GM18502 (cell line): ENCODE results near the gene NMT1.
"Not testable (repeated sequence)": the region's sequence is repeated elsewhere in the genome, so short reads cannot be mapped to it uniquely, and the experiment has no call there.

ENCODE experiments used
- ATAC-seq: cut with Tn5 transposase; IDR thresholded peaks from one replicate; pipeline ENCODE4 v1.9.1; 2021; ENCODE audit warnings: mild to moderate bottlenecking; ENCODE audit not compliant: unreplicated experiment, poor library complexity

NMT1 gene

DNA sequence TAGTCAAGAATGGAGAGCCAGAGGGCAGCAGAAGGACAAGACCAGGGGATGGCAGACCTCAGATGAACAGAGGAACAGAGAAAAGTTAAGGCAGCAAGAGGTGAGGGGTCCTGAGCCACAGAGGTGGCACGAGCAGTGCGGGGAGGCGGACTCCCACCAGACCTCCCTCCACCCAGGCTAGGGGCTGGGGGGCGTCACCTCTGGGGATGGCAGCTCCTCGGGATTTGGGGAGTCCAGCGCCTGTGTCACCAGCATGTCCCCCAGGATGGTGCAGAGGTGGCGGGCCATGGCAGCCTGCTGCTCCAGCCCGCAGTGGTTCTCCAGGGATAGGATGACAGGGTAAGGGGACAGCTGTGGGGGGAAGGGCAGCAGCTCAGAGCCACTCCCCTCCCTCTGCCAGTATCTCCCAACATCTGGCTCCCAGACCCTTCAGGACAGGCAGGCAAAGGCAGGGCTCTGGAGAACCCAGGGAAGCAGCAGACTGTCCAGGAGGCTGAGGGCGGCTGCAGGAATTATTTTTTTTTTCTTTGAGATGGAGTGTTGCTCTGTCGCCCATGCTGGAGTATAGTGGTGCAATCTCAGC is 55.4 kb downstream of the NMT1 start:
- no peak for ATAC-seq

- ATAC-seq, result no peak
Observed at GRCh38 chr17:45117334-45117733, 56.2 kb downstream of the NMT1 start.

GRCh38 chr17:45117848-45118646 is 56.9 kb downstream of the NMT1 start:
- ATAC-seq, result no peak

GRCh38 chr17:45118691-45119090 is 57.6 kb downstream of the NMT1 start:
- no peak for ATAC-seq

DNA sequence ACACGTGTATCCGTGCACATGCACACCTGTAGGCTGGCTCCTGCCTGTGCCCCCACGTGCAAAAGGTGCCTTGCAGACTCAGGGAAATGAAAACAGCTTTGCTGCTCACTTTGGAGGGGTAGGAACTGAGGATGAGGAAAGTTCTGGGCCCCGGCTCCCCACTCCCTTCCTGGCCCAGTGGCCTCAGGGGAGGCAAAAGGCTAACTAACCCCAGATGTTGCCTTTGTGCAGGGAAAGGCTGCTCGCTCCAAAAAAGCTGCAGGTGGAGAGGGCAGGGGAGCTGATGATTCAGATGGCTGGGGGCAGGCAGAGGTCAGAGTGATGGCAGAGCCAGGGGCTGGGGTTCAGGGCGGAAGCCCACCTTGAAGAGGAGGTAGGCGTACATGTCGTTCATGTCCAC is 58.8 kb downstream of the NMT1 start:
- ATAC-seq, result no peak

DNA sequence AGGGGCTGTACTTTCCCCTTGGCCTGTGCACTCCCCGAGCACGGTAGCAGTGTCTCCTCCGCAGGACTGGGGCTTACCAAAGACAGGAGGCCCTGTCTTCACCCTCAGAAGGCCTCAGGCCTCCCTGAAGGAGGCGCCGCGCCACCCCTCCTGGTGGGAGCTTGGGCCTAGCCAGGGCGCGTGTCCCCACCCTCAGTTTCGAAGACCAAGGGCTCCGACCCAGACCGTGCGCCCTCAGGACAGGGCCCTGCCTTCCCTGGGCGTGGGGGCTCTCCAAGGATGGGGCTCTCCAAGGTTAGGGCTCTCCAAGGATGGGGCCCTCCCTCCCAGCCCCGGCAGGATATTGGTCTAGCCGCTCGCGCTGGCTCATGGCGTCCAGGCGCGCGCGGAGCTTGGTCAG is 59.4 kb downstream of the NMT1 start:
- no peak for ATAC-seq

- ATAC-seq, result no peak
Observed at GRCh38 chr17:45121055-45121454, 59.9 kb downstream of the NMT1 start.

DNA sequence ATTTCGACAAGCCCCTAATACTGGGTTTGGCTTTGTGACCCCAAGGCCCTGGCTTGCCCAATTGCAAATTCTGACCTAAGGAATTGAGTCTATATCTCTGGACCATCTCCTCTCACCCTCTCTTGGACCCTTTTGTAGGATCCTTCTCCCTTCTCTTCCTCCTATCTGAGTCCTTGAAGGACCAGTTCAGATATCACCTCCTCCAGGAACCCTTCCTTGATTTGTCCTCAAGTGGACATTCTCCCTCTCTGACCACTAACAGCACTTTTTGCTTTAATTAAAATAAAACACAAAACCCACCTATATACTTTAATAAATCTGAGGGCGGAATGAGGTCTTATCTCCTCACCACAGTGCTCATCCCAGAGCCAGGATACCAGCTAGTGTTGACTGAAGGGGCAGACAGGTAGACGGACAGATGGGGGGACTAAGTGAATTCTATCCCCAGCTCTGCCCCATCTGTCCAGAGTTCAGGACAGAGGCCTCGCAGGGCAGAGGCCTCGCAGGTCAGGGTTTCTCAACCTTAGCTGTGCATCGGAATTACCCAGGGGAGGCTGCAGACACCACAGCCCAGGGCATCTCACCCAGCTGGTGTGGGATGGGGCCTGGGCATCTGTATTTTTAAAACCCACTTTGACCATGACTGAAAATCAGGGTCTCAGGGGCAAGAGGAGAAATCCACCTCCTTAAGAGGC is 62.1 kb downstream of the NMT1 start:
- no peak for ATAC-seq

GRCh38 chr17:45123930-45124796 is 63.0 kb downstream of the NMT1 start:
- no peak for ATAC-seq

DNA sequence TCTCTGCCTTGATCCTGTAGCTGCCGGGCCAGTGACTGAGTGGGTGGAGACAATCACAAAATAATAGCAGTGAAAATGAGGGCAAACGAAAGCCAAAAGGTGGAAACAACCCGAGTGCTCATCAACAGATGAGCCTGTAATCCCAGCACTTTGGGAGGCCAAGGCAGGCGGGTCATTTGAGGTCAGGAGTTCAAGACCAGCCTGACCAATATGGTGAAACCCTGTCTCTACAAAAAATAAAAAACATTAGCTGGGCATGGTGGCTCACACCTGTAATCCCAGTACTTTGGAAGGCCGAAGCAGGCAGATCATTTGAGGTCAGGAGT is 63.6 kb downstream of the NMT1 start:
- not testable (repeated sequence) for ATAC-seq

GRCh38 chr17:45125509-45125908 is 64.4 kb downstream of the NMT1 start:
- ATAC-seq, result no peak

- no peak for ATAC-seq
Observed at GRCh38 chr17:45127207-45127547, 66.1 kb downstream of the NMT1 start.

DNA sequence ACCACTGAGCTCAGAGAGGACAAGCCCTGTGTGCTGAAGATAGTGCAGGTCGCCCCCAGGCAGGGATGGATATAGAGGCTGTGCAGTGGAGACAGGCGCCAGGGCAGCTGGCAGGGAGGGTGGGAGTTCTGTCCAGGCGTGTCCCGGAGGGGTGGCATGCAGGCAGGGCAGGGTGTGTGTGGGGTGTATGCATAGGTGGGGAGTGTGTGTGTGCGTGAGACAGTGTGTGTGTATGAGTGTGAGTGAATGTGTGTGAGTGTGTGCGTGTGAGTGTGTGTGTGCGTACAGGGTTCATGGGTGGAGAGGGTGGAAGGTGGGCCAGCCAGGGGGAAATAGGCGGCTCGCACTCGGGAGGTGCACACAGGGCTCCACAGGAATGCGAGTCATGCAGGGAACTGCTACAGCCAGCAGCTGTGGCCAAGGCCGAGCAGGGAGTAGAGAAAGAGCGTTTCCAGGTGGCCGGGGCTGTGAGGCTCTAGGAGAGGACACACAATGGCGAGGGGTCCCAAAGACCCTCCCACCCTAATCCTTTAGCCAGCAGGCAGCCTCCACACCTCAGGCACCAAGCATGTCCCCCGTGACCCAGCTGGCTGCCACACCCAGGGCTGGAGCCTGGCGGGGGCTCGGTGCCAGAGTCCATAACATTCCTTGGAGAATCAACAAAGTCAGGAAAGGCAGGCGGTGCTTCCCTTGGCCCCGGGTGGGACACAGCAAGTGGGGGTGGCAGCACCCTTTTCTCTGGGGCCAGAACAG is 66.6 kb downstream of the NMT1 start:
- ATAC-seq, result no peak

- no peak for ATAC-seq
Observed at GRCh38 chr17:45128331-45128730, 67.2 kb downstream of the NMT1 start.

- ATAC-seq, result no peak
Observed at GRCh38 chr17:45128989-45129388, 67.9 kb downstream of the NMT1 start.

- ATAC-seq, result no peak
Observed at GRCh38 chr17:45129426-45129939, 68.4 kb downstream of the NMT1 start.

DNA sequence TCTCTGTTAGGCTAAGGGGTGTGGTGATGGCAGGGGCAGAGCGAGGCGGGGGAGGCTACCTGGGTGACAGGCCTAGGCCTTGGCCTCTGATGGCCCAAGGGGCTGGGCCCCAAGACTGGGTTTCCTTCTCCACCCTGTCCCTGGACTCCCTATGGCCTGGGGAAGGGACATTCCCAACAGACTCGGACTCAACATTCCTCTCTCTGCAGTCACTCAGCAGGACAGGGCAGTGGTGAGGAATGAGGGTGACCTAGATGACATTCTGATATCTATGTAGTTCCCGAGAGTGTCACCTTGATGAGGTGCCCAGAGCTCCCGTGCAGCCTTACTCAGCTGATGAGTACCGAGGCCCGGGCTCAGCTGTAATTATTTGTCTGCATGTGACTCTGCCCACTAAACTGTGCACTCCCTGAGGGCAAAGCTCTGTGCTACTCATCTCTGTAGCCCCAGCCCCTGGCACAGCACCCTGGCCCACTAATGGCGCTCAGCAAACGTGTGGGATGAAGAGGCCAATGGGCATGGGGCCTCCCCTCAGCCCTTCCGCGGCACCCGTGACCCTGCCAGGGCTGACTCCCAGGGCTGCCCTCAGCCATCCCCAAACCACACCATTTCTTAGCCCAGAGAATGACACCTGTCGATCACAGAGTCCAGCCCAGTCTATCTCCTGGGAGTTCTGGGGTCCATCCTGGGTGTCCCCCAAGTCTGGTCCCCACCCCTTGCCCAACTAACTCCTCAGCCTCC is 69.0 kb downstream of the NMT1 start:
- no peak for ATAC-seq

GRCh38 chr17:45130681-45131615 is 69.8 kb downstream of the NMT1 start:
- no peak for ATAC-seq
